Neural cell (in vitro differentiated cells): ENCODE measurements around the gene IMMP2L. TPM values are rescaled to one million over a fixed set of nuclear protein-coding genes. Genes with fewer than 3 reads are reported as not detected.

Experiments
- H2AFZ ChIP-seq: fragments of 200-600, 300-800 bp; sonication (generic), shearing (Covaris generic); 2 replicates; pipeline ENCODE4 v1.6.0; 2014; ENCODE audit warnings: low read depth, mild to moderate bottlenecking, antibody characterized with exemption, low read length, moderate library complexity
- H3F3A ChIP-seq: fragments of 200-600 bp; shearing (Covaris generic); 2 replicates; pipeline ENCODE4 v1.6.1; 2016; ENCODE audit warnings: mild to moderate bottlenecking, moderate library complexity, mixed read lengths, antibody characterized with exemption, low read length; ENCODE audit not compliant: insufficient read depth, poor library complexity, severe bottlenecking
- H3K27ac ChIP-seq: fragments of 200-600, 300-800 bp; sonication (generic), shearing (Covaris generic); 2 replicates; pipeline ENCODE4 v1.5.1; 2014; ENCODE audit warnings: mild to moderate bottlenecking, low read length, moderate library complexity
- H3K27me3 ChIP-seq: fragments of 300-800, 200-600 bp; sonication (generic), shearing (Covaris generic); 2 replicates; pipeline ENCODE4 v1.6.0; 2014; ENCODE audit warnings: mild to moderate bottlenecking, low read depth, low read length, moderate library complexity; ENCODE audit not compliant: insufficient read depth
- H3K36me3 ChIP-seq: fragments of 300-800, 200-600 bp; sonication (generic), shearing (Covaris generic); 2 replicates; pipeline ENCODE4 v1.5.1; 2014; ENCODE audit warnings: mild to moderate bottlenecking, antibody characterized with exemption, low read length, moderate library complexity; ENCODE audit not compliant: insufficient read depth
- H3K4me2 ChIP-seq: fragments of 300-800, 200-600 bp; sonication (generic), shearing (Covaris generic); 2 replicates; pipeline ENCODE4 v1.6.0; 2014; ENCODE audit warnings: mild to moderate bottlenecking, low read length
- H3K4me3 ChIP-seq: fragments of 300-800, 200-600 bp; sonication (generic), shearing (Covaris generic); 2 replicates; pipeline ENCODE4 v1.5.1; 2014; ENCODE audit warnings: mild to moderate bottlenecking, low read length, moderate library complexity
- H3K79me2 ChIP-seq: fragments of 200-600 bp; shearing (Covaris generic); replicated peaks from 2 replicates; pipeline ENCODE4 v1.6.0; 2014; ENCODE audit warnings: mild to moderate bottlenecking, low read length, moderate library complexity; ENCODE audit not compliant: insufficient read depth
- H3K9ac ChIP-seq: fragments of 300-800, 200-600 bp; sonication (generic), shearing (Covaris generic); 2 replicates; pipeline ENCODE4 v1.6.1; 2016; ENCODE audit warnings: mild to moderate bottlenecking, low read length, mixed read lengths
- H3K9me2 ChIP-seq: fragments of 200-600 bp; shearing (Covaris generic); 2 replicates; pipeline ENCODE4 v1.6.1; 2016; ENCODE audit warnings: mild to moderate bottlenecking, low read length, mixed read lengths; ENCODE audit not compliant: insufficient read depth
- H3K9me3 ChIP-seq: fragments of 200-600, 300-800 bp; sonication (generic), shearing (Covaris generic); 2 replicates; pipeline ENCODE4 v1.6.1; 2016; ENCODE audit warnings: mild to moderate bottlenecking, mixed run types, low read length, moderate library complexity, mixed read lengths
- H4K20me1 ChIP-seq: fragments of 200-600 bp; shearing (Covaris generic); 2 replicates; pipeline ENCODE4 v1.6.1; 2016; ENCODE audit warnings: mild to moderate bottlenecking, mixed run types; ENCODE audit not compliant: insufficient read depth
- CTCF ChIP-seq: fragments of 450-650 bp; IDR thresholded peaks from 2 replicates; pipeline ENCODE4 v1.5.1; 2014; ENCODE audit warnings: antibody characterized with exemption, mild to moderate bottlenecking, moderate library complexity; ENCODE audit not compliant: poor library complexity, severe bottlenecking
- EP300 ChIP-seq: fragments of 450-650 bp; conservative IDR thresholded peaks from 2 replicates; pipeline ENCODE4 v1.6.1; 2014; ENCODE audit warnings: antibody characterized with exemption, mild to moderate bottlenecking, moderate library complexity; ENCODE audit not compliant: poor library complexity, severe bottlenecking
- EZH2 ChIP-seq: fragments of 200-600, 300-800 bp; shearing (Covaris generic), sonication (generic); IDR thresholded peaks from 2 replicates; pipeline ENCODE4 v1.6.1; 2014; ENCODE audit warnings: antibody characterized with exemption, low read length, borderline replicate concordance, mild to moderate bottlenecking; ENCODE audit not compliant: insufficient read depth, poor library complexity, severe bottlenecking
- MXI1 ChIP-seq: fragments of 450-650 bp; conservative IDR thresholded peaks from 2 replicates; pipeline ENCODE4 v1.6.1; 2014; ENCODE audit warnings: antibody characterized with exemption, mild to moderate bottlenecking; ENCODE audit not compliant: poor library complexity, severe bottlenecking
- POLR2AphosphoS5 ChIP-seq: IDR thresholded peaks from 2 replicates; pipeline ENCODE4 v1.6.1; 2012
- RAD21 ChIP-seq: fragments of 450-650 bp; conservative IDR thresholded peaks from 2 replicates; pipeline ENCODE4 v1.6.1; 2014; ENCODE audit warnings: antibody characterized with exemption, mild to moderate bottlenecking, moderate library complexity
- REST ChIP-seq: IDR thresholded peaks from 2 replicates; pipeline ENCODE4 v1.6.1; 2012; ENCODE audit warnings: borderline replicate concordance
- SMC3 ChIP-seq: fragments of 450-650 bp; conservative IDR thresholded peaks from 2 replicates; pipeline ENCODE4 v1.6.1; 2014; ENCODE audit warnings: antibody characterized with exemption, mild to moderate bottlenecking, moderate library complexity; ENCODE audit not compliant: poor library complexity
- TAF1 ChIP-seq: IDR thresholded peaks from 2 replicates; pipeline ENCODE4 v1.6.1; 2012; ENCODE audit warnings: low read depth
- polyA plus RNA-seq: library from polyadenylated mRNA; depleted of rRNA; stranded (reverse); fragments of >200 nt; gene quantifications from 2 replicates; pipeline ENCODE4 v1.2.3, GENCODE V29; 2014

The IMMP2L gene
- polyA plus RNA-seq, 1 donor from 2014 or later: 9.7 TPM

GRCh38 chr7:111018960-111019736 lies 543.1 kb downstream of the IMMP2L start:
- Histone ChIP-seq H3K36me3 (no peaks in the 10 kb centered on the region), H3K27me3 (no peaks in the 10 kb centered on the region), H2AFZ (no peak overlapping the region), H4K20me1 (no peaks in the 10 kb centered on the region), H3K27ac (no peak overlapping the region), H3K4me3 (no peak overlapping the region), H3K9ac (no peak overlapping the region), H3K79me2 (no peaks in the 10 kb centered on the region), H3K9me3 (no peaks in the 10 kb centered on the region), H3K4me2 (no peak overlapping the region), H3F3A (no peaks in the 10 kb centered on the region), H3K9me2 (no peaks in the 10 kb centered on the region)
- TF ChIP-seq POLR2AphosphoS5: no peak

- Histone ChIP-seq H3K9me3 (no peaks in the 10 kb centered on the region), H3K9ac (no peak overlapping the region), H3K36me3 (no peaks in the 10 kb centered on the region), H3F3A (no peaks in the 10 kb centered on the region), H3K79me2 (no peaks in the 10 kb centered on the region), H3K4me3 (no peak overlapping the region), H4K20me1 (no peaks in the 10 kb centered on the region), H3K9me2 (no peaks in the 10 kb centered on the region), H3K27me3 (no peaks in the 10 kb centered on the region), H3K4me2 (no peak overlapping the region), H2AFZ (no peak overlapping the region), H3K27ac (no peak overlapping the region)
- no peak for TF ChIP-seq REST
- no peak for TF ChIP-seq TAF1
- TF ChIP-seq EZH2: no peak
- no peak for TF ChIP-seq EP300
- no peak for TF ChIP-seq POLR2AphosphoS5
- TF ChIP-seq CTCF: no peak
- TF ChIP-seq MXI1: no peak
- TF ChIP-seq RAD21: no peak
- TF ChIP-seq SMC3: no peak
Measured at GRCh38 chr7:111018447-111018846, 543.8 kb downstream of the IMMP2L start.
